ENCODE data around the gene PDLIM5.
A peak's percentile ranks its signal among the peaks of the same experiment; 100 is the strongest.
"Not testable (repeated sequence)": the region's sequence is repeated elsewhere in the genome, so short reads cannot be mapped to it uniquely, and the experiment has no call there.

The PDLIM5 gene

DNA sequence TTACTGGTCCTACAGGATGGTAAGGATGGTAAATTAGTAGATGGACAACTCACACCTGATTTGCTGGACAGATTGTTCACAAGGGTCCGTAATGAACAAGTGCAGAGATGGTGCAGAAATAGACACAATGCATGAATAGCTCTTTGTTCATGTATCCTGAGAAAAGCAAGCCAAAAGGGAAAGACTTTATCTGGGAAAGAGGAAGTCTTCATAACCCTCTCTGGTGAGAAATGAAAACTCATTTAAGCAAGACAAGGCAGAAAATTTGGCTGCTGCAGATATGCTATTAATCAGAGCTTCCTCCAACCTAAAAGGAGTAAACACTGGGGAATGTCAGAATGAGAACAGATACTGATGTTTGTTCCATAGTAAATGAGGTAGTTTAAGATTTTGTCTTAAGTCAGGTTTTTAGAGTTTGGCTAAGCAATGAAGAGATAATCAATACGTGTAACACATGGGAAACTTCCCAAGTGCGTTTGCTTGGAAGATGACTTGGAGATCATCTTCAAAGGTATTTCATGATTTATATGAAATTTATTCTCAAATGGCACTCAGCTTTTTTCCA, 153.6 kb downstream of the PDLIM5 start:
- DNase-seq = no peak

GRCh38 chr4:94610145-94610544, 158.4 kb downstream of the PDLIM5 start:
- DNase-seq = no peak

DNA sequence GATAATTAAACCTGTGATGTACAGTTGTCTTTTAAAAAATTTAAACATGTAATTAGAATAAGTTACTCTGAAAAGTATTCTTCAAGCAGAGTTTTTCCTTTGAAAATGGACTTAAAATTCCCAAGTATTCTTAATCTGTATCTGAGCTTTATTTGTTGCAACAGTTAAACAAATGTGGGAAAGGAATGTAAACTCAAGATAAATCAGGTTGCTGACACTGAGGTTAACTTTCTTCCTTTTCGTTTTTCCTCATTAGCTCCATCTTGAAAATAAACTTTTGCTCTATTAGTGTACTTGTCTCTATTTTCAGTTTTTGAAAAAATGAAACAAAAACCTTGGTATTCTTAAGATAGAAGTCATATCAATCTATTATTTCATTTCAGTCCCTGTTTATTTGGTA, 161.5 kb downstream of the PDLIM5 start:
- DNase-seq = no peak

- no peak for DNase-seq
These were observed 163.7 kb downstream of the PDLIM5 start for GRCh38 chr4:94615451-94615850.

DNA sequence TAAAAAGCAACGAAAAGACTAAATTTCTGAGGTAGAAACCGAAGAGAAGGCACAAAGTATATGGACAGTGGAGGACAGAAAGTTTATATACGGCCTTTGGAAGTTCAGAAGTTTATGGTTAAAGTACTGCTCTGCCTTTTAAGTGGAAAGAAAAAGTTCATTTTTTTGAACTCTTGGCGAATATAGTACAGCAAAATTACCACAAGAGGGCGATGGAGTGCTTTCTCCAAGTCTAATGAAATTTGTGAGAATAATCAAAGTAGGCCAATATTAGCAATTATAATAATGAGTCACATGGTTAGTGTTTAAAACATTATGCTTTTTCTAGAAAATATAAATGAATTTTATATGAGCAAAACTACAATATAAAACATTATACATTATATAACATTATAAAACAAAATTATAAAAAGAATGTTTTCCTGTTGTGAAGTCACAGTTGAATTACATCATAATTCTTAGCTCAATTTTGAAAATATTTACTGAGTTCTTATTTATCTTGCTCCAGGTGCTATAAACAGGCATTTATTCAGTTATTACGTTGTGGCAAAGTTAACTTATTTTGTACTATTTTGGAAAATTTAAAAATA, 169.8 kb downstream of the PDLIM5 start:
- DNase-seq = peak; percentile 34 to 54

DNA sequence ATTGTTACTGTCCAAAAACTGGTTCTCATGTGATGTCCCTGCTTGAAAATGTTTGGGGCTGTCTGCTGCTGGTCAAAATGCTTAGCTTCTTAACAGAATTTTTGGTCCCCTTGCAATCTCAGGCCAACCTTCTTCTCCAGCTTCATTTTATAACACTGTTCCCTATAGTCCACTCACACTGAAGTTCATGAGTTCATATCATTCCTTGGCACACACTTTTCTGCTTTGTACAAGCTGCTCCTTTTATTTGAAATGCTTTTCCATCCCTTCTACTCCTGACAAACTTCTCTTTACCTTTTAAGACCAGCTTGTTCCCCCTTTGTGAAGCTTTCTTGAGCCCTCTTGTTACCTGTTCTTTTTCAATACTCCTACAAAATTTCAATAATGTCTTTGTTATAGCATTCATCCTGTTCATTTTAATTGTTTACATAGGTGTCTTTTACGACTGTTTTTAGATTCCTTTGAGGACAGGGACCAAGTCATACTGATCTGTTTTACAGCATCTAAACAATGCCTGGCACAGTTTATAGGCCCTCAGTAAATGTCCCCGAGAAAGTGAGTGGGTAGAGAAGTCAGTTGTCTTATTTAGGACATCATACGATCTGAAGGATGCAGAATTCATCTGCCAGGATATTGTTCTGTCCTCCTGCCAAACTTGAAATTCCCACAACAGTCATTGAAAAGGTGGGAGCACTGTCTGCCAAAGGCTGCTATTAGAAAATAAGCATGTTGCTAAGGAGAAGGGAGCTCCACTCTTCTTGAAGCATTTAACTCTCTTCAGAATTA, 171.6 kb downstream of the PDLIM5 start:
- no peak for DNase-seq

DNA sequence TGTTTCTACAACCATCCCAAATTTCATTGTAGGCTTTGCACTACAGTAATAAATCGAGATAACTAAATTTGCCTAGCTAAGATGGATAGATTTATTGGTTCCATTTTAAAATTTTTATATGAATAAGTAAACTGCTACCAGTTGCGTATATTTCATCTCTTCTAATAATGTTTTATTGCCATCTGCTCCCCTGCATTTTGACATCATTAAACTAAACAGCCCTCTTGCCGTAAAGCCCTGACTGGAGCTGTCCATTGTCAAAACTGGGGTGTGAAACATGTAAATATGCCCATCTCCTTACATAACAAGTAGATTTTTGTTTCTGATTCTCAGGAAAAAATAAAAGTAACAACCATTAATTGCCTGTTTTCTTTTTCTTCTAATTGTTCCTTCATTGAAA, 175.2 kb downstream of the PDLIM5 start:
- DNase-seq = no peak

- not testable (repeated sequence) for DNase-seq
These were observed 177.3 kb downstream of the PDLIM5 start for GRCh38 chr4:94629058-94629457.

DNA sequence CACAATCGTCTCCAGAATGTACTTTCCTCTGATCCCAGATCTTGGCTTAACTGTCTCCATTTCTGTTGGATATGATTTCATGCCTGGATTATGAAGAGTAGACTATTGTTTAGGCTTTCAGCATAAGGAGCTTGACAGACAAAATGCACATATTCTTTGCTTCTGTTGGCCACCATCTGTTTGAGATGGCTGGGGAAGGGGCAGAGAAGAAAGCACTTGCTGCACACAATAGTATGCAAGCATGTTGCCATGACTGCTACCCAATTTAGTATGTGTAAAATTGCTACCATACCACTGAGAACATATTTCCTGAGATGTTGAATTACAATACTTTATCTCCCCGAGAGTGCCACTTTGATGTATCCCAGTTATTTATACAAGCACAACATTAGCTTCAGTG, 178.1 kb downstream of the PDLIM5 start:
- no peak for DNase-seq

DNA sequence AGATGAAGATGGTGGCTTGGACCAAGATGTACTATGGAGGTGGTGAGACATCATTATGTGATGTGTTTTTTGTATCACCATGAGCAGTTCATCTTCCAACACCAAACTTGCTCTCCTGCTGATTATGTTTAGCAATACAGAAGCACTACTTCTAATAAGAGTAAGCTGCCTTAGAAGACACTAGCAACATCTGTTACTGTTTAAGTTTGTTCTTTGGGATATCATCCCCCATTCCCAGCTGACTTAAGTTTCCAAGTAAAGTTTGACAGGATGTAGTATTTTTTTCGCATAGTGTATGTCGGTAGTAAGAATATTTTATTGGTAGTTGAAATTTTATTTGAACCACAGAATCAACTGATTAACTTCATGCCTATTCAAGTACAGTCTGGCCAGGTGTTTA, 182.5 kb downstream of the PDLIM5 start:
- DNase-seq = no peak

- DNase-seq = peak; percentile 18 to 37
These were observed 183.4 kb downstream of the PDLIM5 start for GRCh38 chr4:94635177-94635576.

- DNase-seq = no peak
These were observed 184.3 kb downstream of the PDLIM5 start for GRCh38 chr4:94636004-94636403.

- DNase-seq = no peak
These were observed 187.6 kb downstream of the PDLIM5 start for GRCh38 chr4:94639298-94639697.

GRCh38 chr4:94640151-94640550, 188.4 kb downstream of the PDLIM5 start:
- DNase-seq = no peak

DNA sequence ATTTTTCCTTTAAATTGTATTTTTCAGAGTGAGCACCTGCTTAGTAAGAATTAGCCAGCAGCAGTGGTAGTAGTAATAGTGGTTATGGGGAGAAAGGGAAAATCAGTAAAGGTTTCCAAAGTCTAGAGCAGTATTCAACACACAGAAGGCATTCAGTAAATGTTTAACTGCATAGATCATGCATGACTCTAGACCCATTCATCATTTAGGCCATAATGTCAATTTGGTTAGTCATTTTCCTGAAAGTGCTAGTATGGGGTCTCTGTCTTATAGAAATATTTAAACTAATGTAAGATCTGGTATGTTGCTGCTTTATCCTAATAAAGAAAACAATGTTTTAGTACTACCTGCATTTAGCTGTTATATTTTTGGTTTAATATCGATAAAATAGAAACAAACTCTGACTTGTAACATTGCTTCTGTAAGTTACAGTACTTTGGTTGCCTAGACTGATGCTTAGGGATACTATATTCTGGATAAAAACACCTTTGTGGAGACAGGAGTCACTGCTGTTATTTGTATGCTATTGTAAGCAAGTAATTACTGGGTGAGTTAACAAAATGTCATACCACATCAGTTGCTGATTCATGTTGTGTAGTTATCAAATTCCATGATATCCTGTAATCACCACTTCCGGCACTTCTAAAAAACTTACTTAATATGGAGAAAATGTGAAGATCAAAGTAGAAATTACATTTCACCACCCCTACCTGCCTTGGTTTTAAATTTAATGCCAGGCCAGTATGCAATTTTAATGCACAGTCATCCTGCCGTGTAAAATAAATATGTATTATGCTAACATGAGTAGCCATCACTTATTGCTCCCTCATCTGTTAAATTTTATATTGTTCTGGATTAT, 190.2 kb downstream of the PDLIM5 start:
- no peak for DNase-seq

DNA sequence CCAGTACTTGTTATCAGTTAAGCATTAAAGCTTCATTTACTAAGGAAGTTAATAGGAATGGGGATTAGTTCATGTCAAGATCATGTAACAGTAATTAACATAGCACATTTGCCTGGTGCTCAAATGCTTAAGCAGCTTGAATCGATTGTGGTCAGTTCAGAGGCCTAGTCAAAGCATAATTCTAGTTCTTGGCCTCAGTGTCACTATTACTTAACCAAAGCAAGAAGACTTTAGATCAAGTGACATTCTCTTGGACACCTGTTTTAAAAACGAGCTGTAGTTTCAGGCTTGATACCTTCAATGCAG, 190.8 kb downstream of the PDLIM5 start:
- DNase-seq = no peak

- DNase-seq = no peak
These were observed 197.0 kb downstream of the PDLIM5 start for GRCh38 chr4:94648699-94649098.

DNA sequence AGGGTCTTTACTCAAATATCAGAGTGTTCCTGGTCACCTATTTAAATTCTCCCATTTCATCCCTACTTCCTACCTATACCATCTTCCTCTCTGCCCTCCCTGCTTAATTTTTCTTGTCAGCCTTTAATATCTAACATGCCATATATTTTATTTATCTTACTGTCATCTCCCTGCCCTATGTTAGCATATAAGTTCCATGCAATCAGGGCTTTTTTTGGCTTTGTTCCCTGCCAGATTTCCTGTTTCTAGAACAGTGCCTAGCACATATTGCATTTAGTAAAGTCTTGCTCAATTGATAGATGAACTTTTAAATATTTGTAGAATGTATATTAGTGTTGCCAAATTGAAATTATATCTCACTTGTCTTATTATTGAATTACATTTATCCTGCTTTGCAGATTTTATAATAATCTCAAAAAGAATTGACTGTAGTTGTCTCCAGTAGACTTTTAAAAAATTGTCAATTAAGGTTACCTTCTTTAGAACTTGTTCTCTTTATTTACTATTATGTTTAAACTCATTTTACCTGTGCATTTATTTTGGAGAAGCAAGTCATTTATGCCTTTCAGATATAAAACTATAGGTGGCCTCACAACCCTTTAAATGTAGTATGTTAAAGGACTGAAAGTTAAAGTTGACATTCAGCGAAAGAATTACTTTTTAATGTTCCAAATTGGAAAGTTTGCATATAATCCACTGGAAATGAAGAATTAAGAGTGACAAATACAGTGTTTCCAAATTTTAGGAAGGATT, 197.8 kb downstream of the PDLIM5 start:
- DNase-seq = peak in 1 of 2 donors; percentile 3

- DNase-seq = no peak
These were observed 198.4 kb downstream of the PDLIM5 start for GRCh38 chr4:94650134-94650495.

DNA sequence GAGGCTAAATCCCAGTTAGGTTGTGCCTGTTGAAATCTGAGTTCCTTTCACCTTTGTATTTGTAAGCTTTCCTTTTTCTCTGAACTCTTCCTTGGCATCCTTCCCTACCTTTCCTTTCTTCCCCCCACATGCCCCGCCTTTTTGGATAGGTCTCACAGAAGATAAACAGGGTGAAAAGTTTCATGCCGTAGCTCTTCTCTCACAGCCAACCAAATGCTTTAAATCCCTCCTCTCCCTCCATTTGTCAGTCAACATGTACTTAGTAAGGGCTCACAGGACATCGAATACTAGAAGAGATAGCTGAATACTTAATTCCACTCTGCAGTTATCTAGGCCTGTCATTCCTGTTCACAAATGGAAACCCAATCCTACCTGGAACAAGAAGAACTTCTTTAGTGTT, 198.9 kb downstream of the PDLIM5 start:
- DNase-seq = no peak

- DNase-seq = no peak
These were observed 201.4 kb downstream of the PDLIM5 start for GRCh38 chr4:94653095-94653649.

DNA sequence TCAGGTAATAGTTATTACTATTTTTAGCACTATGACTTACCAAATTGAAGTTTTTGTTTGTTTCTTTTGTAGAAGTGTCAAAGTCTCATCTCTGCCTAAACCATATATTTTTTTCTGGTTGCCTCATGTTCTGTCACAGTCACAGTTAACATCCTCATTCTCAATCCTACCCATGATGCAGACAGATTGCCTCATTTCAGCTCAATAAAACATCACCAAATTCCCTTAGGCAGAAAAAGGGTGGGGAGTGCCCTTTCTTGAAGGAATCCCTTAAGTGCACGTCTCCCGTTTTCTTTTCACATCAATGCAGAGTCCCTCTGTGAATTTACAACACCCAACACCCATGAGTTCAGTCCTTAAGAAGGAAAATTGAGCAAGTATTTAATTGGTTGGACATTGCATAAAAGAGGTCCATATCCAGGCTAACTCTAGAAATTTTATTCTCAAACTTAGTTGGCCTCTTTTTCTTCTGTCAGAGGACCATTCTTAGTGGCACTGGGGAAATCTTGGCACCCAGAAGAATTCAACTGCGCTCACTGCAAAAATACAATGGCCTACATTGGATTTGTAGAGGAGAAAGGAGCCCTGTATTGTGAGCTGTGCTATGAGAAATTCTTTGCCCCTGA, 202.4 kb downstream of the PDLIM5 start:
- DNase-seq = no peak
